Neuronal stem cell (in vitro differentiated cells): ENCODE measurements around the gene TCN1.

Experiments used
- DNase-seq: peaks from one replicate; pipeline ENCODE4 v3.0.0-alpha.2; 2013; ENCODE audit warnings: low spot score
- H2AFZ ChIP-seq: one replicate; pipeline ENCODE4 v1.6.1; 2013; ENCODE audit warnings: mild to moderate bottlenecking, low read length, inconsistent platforms
- H2AK5ac ChIP-seq: 2 replicates; pipeline ENCODE4 v1.6.1; 2013; ENCODE audit warnings: low read depth, mild to moderate bottlenecking, inconsistent platforms, low read length, moderate library complexity, mixed read lengths
- H2BK120ac ChIP-seq: 2 replicates; pipeline ENCODE4 v1.6.1; 2013; ENCODE audit warnings: low read depth, mild to moderate bottlenecking, inconsistent platforms, low read length, moderate library complexity, mixed read lengths
- H2BK12ac ChIP-seq: one replicate; pipeline ENCODE4 v1.6.1; 2013; ENCODE audit warnings: low read length, inconsistent platforms
- H2BK15ac ChIP-seq: 2 replicates; pipeline ENCODE4 v1.6.1; 2013; ENCODE audit warnings: mild to moderate bottlenecking, low read length, inconsistent platforms, mixed read lengths
- H2BK5ac ChIP-seq: one replicate; pipeline ENCODE4 v1.6.1; 2013; ENCODE audit warnings: inconsistent platforms, mild to moderate bottlenecking, low read length, moderate library complexity
- H3K14ac ChIP-seq: one replicate; pipeline ENCODE4 v1.6.1; 2013; ENCODE audit warnings: low read length, inconsistent platforms
- H3K18ac ChIP-seq: 2 replicates; pipeline ENCODE4 v1.6.1; 2013; ENCODE audit warnings: low read length, inconsistent platforms
- H3K23ac ChIP-seq: 2 replicates; pipeline ENCODE4 v1.6.1; 2013; ENCODE audit warnings: low read depth, mild to moderate bottlenecking, mixed read lengths, low read length, inconsistent platforms; ENCODE audit not compliant: poor library complexity
- H3K27ac ChIP-seq: replicated peaks from 3 replicates; pipeline ENCODE4 v1.5.1; 2013; ENCODE audit warnings: low read length, inconsistent platforms
- H3K27me3 ChIP-seq, 3 experiments: 2 replicates each; pipeline ENCODE4 v1.6.1; 2013; ENCODE audit warnings: low read length in 3 of 3, mild to moderate bottlenecking in 2 of 3, inconsistent platforms in 1 of 3, low read depth in 1 of 3, mixed read lengths in 1 of 3, moderate library complexity in 1 of 3; ENCODE audit not compliant: control insufficient read depth in 3 of 3, insufficient read depth in 3 of 3
- H3K36me3 ChIP-seq, 2 donors: replicated peaks in 1 of 2; 2 replicates each; pipeline ENCODE4 v1.6.1; 2013; ENCODE audit warnings: low read length in 2 of 2; ENCODE audit not compliant: control insufficient read depth in 2 of 2, insufficient read depth in 2 of 2
- H3K4ac ChIP-seq: 2 replicates; pipeline ENCODE4 v1.6.1; 2013; ENCODE audit warnings: inconsistent platforms, mild to moderate bottlenecking, low read length, moderate library complexity
- H3K4me1 ChIP-seq, 2 donors: 1 replicate in 1 of 2; 2 replicates in 1 of 2; pipeline ENCODE4 v1.6.1; 2013; ENCODE audit warnings: low read length in 2 of 2, low read depth in 1 of 2; ENCODE audit not compliant: control insufficient read depth in 2 of 2, insufficient read depth in 1 of 2
- H3K4me2 ChIP-seq: one replicate; pipeline ENCODE4 v1.6.1; 2013; ENCODE audit warnings: mild to moderate bottlenecking, low read length, inconsistent platforms; ENCODE audit not compliant: insufficient read depth, poor library complexity, severe bottlenecking
- H3K4me3 ChIP-seq, 2 donors: 2 replicates each; pipeline ENCODE4 v1.5.1; 2013; ENCODE audit warnings: low read length in 2 of 2, mild to moderate bottlenecking in 2 of 2, inconsistent platforms in 1 of 2, moderate library complexity in 1 of 2
- H3K79me1 ChIP-seq: one replicate; pipeline ENCODE4 v1.6.1; 2013; ENCODE audit warnings: low read depth, mild to moderate bottlenecking, inconsistent platforms, low read length, moderate library complexity
- H3K9ac ChIP-seq: one replicate; pipeline ENCODE4 v1.6.1; 2013; ENCODE audit warnings: mild to moderate bottlenecking, low read depth, low read length, inconsistent platforms; ENCODE audit not compliant: poor library complexity
- H3K9me3 ChIP-seq, 2 donors: replicated peaks in 1 of 2; 2 replicates each; pipeline versions ENCODE3 to v1.6.1; 2013; ENCODE audit warnings: low read length in 2 of 2, mild to moderate bottlenecking in 2 of 2, inconsistent platforms in 1 of 2, low read depth in 1 of 2, mixed read lengths in 1 of 2, moderate library complexity in 1 of 2; ENCODE audit not compliant: control insufficient read depth in 2 of 2, insufficient read depth in 1 of 2
- H4K8ac ChIP-seq: one replicate; pipeline ENCODE4 v1.6.1; 2013; ENCODE audit warnings: low read depth, mild to moderate bottlenecking, inconsistent platforms, low read length, moderate library complexity
- H4K91ac ChIP-seq: one replicate; pipeline ENCODE4 v1.6.1; 2013; ENCODE audit warnings: low read length, low read depth, mild to moderate bottlenecking, inconsistent platforms; ENCODE audit not compliant: poor library complexity
- WGBS, 2 donors: extraction: QIAGEN DNeasy Blood & Tissue Kit; methylation state at CpG; one replicate each; pipeline ENCODE4 v1.1.7; 2013; ENCODE audit warnings: missing lambda C conversion rate in 2 of 2, mixed read lengths in 1 of 2; ENCODE audit not compliant: insufficient read length in 2 of 2, insufficient replicate concordance in 1 of 2; ENCODE audit errors: extremely low coverage in 2 of 2; 5-methylcytosine and 5-hydroxymethylcytosine counted together

TCN1 gene

DNA sequence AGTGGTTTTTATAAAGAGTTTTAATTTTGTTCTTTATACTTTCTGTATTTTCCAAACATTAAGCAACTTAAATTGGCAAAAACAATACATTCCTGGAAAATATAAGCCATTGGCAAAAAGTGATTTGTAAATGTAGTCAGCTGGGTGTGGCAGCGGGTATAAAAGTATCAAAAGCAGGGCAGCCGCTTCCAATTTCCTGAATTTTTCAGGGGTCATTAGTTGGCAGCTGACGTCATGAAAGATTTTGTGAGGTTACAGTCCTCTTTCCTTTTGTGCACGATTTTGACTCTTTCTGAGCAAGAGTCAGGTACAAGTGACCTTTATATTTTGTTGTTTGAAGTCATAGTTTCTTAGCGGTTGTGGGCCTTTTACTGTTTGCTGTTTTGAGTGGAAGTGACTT lies 12.3 kb upstream of the TCN1 start, which contains the start of gene OOSP3:
Gene OOSP3 (plus strand): TSS at position 208 of the 400 bp plus-strand sequence. CDS start 27 bp downstream, at position 235.
- Histone ChIP-seq H2AK5ac (no peak within 1 kb of the TSS), H3K23ac (no peak within 1 kb of the TSS), H2BK120ac (no peak within 1 kb of the TSS), H3K79me1 (no peaks in the 10 kb centered on the region), H3K4me2 (no peak within 1 kb of the TSS), H2BK15ac (no peak within 1 kb of the TSS), H2BK12ac (no peak within 1 kb of the TSS), H3K4me1 (no peaks in the 10 kb centered on the region), H4K8ac (no peak within 1 kb of the TSS), H2BK5ac (no peak within 1 kb of the TSS), H3K36me3 (no peaks in the 10 kb centered on the region), H3K27ac (no peak within 1 kb of the TSS), H3K14ac (no peak within 1 kb of the TSS), H3K4me3 (no peak within 1 kb of the TSS), H3K9ac (no peak within 1 kb of the TSS), H2AFZ (no peak within 1 kb of the TSS), H3K18ac (no peak within 1 kb of the TSS), H4K91ac (no peak within 1 kb of the TSS), H3K4ac (no peak within 1 kb of the TSS), H3K27me3 (no peaks in the 10 kb centered on the region), H3K9me3 (no peaks in the 10 kb centered on the region)
- no CpG with 5 or more reads among the region's 5 CpGs for WGBS, 2 donors
- DNase-seq = no peak

GRCh38 chr11:59877784-59878183 lies 11.5 kb upstream of the TCN1 start:
- Histone ChIP-seq H3K79me1 (no peaks in the 10 kb centered on the region), H2AK5ac (no peak overlapping the region), H2BK15ac (no peak overlapping the region), H3K14ac (no peak overlapping the region), H2BK5ac (no peak overlapping the region), H3K4me1 (no peaks in the 10 kb centered on the region), H3K4me2 (no peak overlapping the region), H3K23ac (no peak overlapping the region), H4K8ac (no peak overlapping the region), H3K9ac (no peak overlapping the region), H2AFZ (no peak overlapping the region), H3K36me3 (no peaks in the 10 kb centered on the region), H3K4ac (no peak overlapping the region), H3K9me3 (no peaks in the 10 kb centered on the region), H3K27ac (no peak overlapping the region), H3K27me3 (no peaks in the 10 kb centered on the region), H2BK12ac (no peak overlapping the region), H2BK120ac (no peak overlapping the region), H3K18ac (no peak overlapping the region), H4K91ac (no peak overlapping the region), H3K4me3 (no peak overlapping the region)
- DNase-seq = no peak

DNA sequence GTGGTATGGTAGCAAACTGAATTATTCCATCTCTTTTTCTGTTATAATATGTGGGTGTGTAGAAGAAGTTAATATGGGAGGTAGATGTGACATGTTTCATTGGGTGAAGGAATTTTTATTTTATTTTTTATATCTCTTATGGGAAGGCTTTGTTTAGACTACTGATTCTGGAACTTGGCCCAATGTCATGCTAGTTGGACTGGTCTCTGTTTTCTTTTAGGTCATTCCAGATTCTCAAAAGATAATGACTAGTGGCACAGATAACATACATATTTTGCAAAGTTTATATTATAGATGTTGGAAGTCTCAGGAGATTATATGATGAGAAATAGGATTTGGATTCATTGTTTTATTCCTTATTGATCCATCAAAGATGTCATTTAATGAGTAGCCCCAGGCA lies 11.0 kb upstream of the TCN1 start:
- Histone ChIP-seq H2BK12ac (no peak overlapping the region), H3K18ac (no peak overlapping the region), H2BK5ac (no peak overlapping the region), H4K8ac (no peak overlapping the region), H3K79me1 (no peaks in the 10 kb centered on the region), H3K27ac (no peak overlapping the region), H3K4me3 (no peak overlapping the region), H3K14ac (no peak overlapping the region), H3K23ac (no peak overlapping the region), H3K4me1 (no peaks in the 10 kb centered on the region), H2AK5ac (no peak overlapping the region), H4K91ac (no peak overlapping the region), H3K27me3 (no peaks in the 10 kb centered on the region), H3K36me3 (no peaks in the 10 kb centered on the region), H3K9me3 (no peaks in the 10 kb centered on the region), H3K4ac (no peak overlapping the region), H2BK15ac (no peak overlapping the region), H2BK120ac (no peak overlapping the region), H3K9ac (no peak overlapping the region), H2AFZ (no peak overlapping the region), H3K4me2 (no peak overlapping the region)
- DNase-seq = no peak

DNA sequence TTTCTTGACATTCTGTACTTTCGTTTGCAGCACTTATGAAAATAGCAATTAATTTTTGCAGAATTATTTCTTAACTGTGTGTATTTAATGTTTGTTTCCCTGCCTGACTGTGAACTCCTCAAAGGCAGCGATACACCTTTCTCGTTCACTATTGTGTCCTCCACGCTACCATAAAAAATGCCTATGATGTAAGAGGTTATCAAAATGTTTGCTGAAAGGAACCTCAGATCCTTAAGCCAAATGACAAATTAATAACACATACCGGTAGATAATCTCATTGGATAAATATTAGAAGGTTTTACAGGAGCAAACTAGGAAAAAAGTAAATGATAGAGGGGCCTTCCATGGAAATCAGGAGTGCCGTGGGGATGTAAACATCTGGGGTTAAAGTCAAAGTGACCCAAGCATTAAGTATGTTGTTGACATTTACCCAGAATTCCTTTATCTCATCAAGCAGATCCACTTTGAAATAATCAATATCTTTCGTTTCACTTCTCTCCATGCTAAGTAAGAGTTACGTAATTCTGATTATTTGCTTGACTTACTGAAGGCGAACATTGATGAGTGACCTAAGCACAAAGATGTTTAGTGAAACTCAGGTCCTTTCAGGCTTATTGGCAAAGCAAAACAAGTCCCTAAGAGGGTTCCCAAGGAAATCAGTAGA lies 9.7 kb upstream of the TCN1 start:
- Histone ChIP-seq H3K9me3 (no peaks in the 10 kb centered on the region), H3K27ac (no peak overlapping the region), H2BK12ac (no peak overlapping the region), H3K4ac (no peak overlapping the region), H3K79me1 (no peaks in the 10 kb centered on the region), H4K8ac (no peak overlapping the region), H3K18ac (no peak overlapping the region), H3K9ac (no peak overlapping the region), H2BK5ac (no peak overlapping the region), H2AK5ac (no peak overlapping the region), H3K27me3 (no peaks in the 10 kb centered on the region), H4K91ac (no peak overlapping the region), H2BK15ac (no peak overlapping the region), H2AFZ (no peak overlapping the region), H3K14ac (no peak overlapping the region), H3K23ac (no peak overlapping the region), H3K4me1 (no peaks in the 10 kb centered on the region), H3K36me3 (no peaks in the 10 kb centered on the region), H3K4me2 (no peak overlapping the region), H2BK120ac (no peak overlapping the region), H3K4me3 (no peak overlapping the region)
- WGBS, 2 donors = no CpG with 5 or more reads among the region's 9 CpGs
- no peak for DNase-seq
